GM19043 (cell line): ENCODE measurements around the gene FNBP1.
"Not testable (repeated sequence)": the region's sequence is repeated elsewhere in the genome, so short reads cannot be mapped to it uniquely, and the experiment has no call there.

ENCODE experiments used
- ATAC-seq: cut with Tn5 transposase; IDR thresholded peaks from one replicate; pipeline ENCODE4 v1.9.1; 2021; ENCODE audit warnings: low read depth; ENCODE audit not compliant: unreplicated experiment

Gene FNBP1

GRCh38 chr9:129962889-129963703 lies 79.9 kb downstream of the FNBP1 start:
- peak; percentile 79 for ATAC-seq

- no peak for ATAC-seq
These were observed 80.5 kb downstream of the FNBP1 start for GRCh38 chr9:129962451-129962864.

- no peak for ATAC-seq
These were observed 84.2 kb downstream of the FNBP1 start for GRCh38 chr9:129958796-129959195.

DNA sequence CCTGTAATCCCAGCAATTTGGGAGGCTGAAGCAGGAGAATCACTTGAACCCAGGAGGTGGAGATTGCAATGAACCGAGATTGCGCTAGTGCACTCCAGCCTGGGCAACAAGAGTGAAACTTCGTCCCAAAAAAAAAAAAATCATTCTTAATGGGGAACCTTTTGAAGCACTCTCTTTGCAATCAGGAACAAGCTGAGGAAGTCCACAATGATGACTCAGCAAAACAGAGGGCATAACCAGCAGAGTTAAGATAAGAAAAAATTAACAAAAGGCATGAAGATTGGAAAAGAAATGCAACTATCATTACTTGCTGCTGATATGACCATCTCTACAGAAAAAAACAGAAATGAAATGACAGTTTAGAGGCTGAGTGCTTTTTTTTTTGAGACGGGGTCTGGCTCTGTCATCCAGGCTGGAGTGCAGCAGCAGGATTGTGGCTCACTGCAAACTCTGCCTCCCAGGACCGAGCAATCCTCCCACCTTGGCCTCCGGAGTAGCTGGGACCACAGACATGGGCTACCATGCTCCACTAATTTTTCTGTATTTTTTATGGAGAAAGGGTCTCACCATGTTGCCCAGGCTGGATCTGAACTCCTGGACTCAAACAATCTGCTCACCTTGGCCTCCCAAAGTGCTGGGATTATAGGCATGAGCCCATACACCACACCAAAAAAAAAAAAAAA lies 88.0 kb downstream of the FNBP1 start:
- ATAC-seq = no peak

DNA sequence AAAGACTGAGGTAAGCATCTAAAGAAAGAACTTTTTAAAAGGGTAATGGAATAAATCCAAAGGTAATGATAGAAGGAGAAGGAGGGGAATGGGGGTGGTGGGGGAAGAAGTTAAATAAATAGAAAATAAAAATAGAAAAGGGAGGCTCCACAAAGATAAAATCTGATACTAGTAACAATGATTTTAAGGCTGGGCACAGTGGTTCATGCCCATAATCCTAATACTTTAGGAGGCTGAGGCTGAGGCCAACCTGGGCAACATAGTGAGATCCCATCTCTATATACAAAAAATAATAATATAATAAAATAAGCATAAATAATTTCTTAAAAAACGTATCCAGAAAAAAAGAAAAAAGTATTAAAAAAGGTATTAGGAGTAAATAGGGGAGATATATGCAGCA lies 89.3 kb downstream of the FNBP1 start:
- ATAC-seq = no peak

DNA sequence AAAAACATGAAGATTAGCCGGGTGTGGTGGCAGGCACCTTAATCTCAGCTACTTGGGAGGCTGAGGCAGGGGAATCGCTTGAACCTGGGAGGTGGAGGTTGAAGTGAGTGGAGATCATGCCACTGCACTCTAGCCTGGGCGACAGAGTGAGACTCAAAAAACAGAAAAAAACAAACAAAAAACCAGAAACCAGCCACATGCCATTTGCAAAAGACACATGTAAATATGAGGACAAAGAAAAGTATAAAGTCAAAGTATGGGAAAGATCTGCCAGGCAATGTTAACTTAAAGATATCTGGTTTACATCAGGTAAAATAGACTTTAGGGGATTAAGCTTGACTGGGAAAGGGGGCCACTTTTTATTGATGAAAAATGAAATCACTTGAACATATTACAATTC lies 90.7 kb downstream of the FNBP1 start:
- ATAC-seq = no peak

DNA sequence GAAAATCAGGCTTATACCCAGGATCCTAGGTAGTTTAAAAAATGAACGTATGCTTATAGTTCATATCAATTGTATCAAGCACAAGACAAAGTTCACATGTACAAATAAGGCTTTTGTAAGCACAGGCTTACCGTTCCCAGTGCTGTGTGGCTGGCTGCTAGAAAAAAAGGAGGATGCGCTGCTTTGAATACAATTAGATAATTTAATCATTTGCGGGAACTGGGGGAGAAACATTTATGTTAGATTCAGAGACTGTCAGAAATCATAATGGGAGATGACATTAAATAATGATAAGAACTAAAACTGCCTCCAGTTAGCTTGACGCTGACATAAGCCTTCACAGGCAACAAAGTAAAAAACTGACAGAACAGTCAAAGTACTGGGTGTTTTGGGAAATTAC lies 93.2 kb downstream of the FNBP1 start:
- ATAC-seq = no peak

- ATAC-seq = not testable (repeated sequence)
These were observed 94.4 kb downstream of the FNBP1 start for GRCh38 chr9:129948626-129949025.

- ATAC-seq = no peak
These were observed 96.6 kb downstream of the FNBP1 start for GRCh38 chr9:129946246-129946995.

- no peak for ATAC-seq
These were observed 97.7 kb downstream of the FNBP1 start for GRCh38 chr9:129945314-129945713.

- ATAC-seq = no peak
These were observed 98.4 kb downstream of the FNBP1 start for GRCh38 chr9:129944506-129945116.

DNA sequence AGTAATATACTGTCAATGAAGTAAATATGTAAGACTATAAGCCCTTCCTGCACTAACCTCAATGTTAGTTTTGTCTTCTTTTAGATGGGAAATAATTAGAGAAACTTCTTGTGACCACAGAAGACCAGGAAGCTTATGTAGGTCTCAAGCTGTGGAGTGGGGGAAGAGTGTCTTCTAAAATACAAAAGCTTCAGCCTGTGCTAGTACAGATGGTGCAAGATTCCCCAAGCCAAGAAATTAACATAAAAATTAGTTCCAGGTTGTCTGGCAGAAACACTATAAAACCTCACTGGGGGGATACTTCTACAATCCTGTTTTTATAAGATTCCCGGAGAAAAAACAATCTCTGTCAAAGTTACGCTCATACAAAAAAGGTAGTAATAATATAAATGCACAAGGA lies 103.6 kb downstream of the FNBP1 start:
- ATAC-seq = no peak

DNA sequence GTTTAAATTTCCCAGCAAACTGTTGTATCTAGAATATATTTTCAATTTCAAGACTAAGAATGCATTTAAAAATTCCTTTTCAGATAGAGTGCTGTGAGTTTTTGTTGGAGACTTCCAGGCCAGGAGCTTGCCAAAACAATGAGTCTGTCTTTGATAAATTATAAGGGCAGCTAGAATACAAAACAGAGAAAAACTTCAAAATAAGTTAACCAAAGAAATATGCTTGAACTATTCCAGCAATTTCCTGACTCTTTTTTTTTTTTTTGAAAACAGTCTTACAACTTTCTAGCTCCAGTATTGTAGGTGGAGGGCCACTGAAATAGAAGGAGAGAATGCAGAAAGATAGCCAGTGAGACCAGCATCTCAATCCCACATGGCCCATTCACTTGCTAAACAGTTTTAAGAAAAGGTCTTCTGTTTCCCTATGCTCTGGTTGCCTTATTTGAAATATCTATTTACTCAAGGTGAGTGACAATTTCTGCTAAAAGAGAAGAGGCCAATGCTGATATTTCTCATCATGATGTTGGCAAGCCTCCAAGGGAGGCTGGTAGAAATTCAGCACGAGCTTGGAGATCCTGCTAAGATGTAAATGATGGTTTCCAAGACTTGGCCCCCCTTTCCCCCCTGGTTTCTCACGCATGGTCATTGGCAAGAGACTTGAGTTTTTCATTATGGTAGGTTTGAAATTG lies 104.6 kb downstream of the FNBP1 start:
- ATAC-seq = no peak

GRCh38 chr9:129937879-129938278 lies 105.1 kb downstream of the FNBP1 start:
- not testable (repeated sequence) for ATAC-seq

- ATAC-seq = no peak
These were observed 106.8 kb downstream of the FNBP1 start for GRCh38 chr9:129936222-129936621.

- no peak for ATAC-seq
These were observed 108.2 kb downstream of the FNBP1 start for GRCh38 chr9:129934780-129935179.

GRCh38 chr9:129934041-129934591 lies 108.9 kb downstream of the FNBP1 start:
- ATAC-seq = no peak

GRCh38 chr9:129933185-129934040 lies 109.6 kb downstream of the FNBP1 start:
- ATAC-seq = no peak
